Liver (tissue), 3 donors: Measurements from ENCODE around the gene LONRF2.

Experiments used
- ATF3 ChIP-seq: IDR thresholded peaks from 2 replicates; pipeline ENCODE4 v1.6.1; 2016; ENCODE audit warnings: antibody characterized with exemption
- CTCF ChIP-seq: fragments of 150-350 bp; IDR thresholded peaks from 2 replicates; pipeline ENCODE4 v1.5.1; 2017; ENCODE audit warnings: improper control_type of control experiment, low read depth, low read length; ENCODE audit not compliant: missing input control
- YY1 ChIP-seq: IDR thresholded peaks from 2 replicates; pipeline ENCODE4 v1.6.1; 2016; ENCODE audit warnings: antibody characterized with exemption, mild to moderate bottlenecking
- donor health status: healthy.
- donor health status: healthy.

GRCh38 chr2:100241236-100241635 is 81.1 kb downstream of the LONRF2 start:
- TF ChIP-seq ATF3, result no peak
- TF ChIP-seq YY1, result no peak
- TF ChIP-seq CTCF, result no peak
